IPS-11a (cell line): ENCODE results near the gene WDR46.

Source experiments
- H3K4me3 ChIP-seq: one replicate; pipeline ENCODE4 v1.5.1; 2013; ENCODE audit warnings: low read depth, low read length, control low read depth

WDR46 gene

DNA sequence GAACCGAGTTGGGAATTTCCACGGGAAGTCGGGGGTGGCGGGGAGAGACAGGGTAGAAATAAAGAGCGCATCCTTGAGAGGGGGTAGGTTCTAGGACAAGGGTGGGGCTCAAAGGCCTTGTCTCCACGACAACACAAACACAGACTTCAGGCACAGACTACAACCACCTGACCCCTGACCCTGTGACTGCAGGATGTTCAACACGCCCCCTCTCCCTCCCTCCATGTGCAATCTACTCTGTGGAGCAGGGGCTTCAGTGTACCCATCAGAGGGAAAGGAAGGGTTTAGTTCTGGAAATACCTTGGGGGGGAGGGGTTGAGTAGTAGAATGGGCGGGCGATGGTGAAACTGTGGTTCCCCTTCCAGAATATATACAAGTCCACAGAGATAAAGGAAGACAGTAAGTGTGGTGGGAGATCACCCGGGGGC lies 25.5 kb upstream of the WDR46 start:
- H3K4me3 ChIP-seq: peak overlapping the region; percentile 89

GRCh38 chr6:33313709-33314514 lies 24.9 kb upstream of the WDR46 start, which contains the start of gene TAPBP:
Gene TAPBP, minus strand, starts transcription at chr6:33314078. Its CDS starts 37 bp downstream, at chr6:33314041.
- peak within 1 kb of the TSS; percentile 89 for H3K4me3 ChIP-seq

DNA sequence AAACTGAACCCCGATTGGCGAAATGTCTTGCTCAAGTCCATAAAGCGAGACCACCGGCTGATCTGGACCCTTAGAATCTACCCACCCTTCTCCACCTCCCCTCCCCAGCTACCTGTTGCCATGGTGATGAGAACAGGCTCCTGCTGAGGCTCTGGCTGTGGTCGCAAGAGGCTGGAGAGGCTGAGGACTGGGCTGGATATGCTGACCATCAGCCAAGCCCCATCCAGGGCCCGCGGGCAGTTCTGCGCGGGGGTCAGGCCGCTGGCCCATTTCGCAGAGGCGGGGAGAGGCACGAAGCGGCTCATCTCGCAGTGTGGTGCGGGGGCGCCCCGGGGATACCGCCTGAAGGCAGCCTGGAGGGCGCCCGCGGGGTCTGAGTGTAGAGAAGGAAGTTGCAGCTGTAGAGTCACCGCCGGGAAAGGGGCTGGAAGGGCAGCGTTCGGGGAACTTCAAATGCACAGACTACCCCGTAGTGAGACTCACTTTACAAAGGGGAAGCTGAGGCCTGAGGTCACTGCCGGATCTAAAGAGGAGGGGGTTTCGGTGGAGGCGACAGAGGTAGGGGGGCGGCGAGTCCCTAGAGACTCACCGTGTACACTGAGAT lies 24.2 kb upstream of the WDR46 start:
- H3K4me3 ChIP-seq: peak overlapping the region; percentile 89

DNA sequence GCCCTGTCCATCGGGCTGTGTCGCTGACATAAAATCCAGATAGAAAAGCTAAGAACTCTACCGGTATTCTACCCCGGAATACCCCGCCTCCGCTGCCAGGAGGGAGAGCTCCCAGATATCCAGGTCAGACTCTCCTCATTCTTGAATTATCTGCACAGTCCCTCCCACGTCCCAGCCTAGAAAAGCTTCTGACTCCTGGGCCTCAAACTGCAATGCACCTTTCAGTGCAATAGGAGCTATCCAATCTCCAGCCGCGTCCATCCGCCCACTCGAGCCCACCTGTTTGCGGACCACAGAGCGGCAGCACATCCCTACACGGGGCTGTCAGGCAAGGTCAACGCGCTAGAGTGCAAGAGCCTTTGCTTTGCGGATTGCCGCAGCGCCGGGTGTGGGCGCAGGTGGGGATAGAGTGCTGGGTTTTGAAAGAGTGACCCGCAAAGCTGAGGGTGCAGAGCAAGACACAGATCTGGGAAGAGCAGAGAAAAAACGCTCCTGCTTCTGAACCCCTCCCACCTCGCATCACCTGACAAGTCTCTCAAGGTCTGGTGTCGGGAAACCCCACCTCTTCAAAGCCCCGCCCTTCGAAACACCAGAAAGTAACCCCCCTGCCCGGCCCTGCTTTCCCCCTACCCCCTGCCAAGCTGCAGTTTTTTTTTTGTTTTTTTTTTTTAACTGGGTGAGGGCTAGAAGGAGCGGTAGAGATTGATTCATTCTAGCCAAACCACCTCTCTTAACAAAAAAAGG lies 23.5 kb upstream of the WDR46 start:
- H3K4me3 ChIP-seq: peak overlapping the region; percentile 89

DNA sequence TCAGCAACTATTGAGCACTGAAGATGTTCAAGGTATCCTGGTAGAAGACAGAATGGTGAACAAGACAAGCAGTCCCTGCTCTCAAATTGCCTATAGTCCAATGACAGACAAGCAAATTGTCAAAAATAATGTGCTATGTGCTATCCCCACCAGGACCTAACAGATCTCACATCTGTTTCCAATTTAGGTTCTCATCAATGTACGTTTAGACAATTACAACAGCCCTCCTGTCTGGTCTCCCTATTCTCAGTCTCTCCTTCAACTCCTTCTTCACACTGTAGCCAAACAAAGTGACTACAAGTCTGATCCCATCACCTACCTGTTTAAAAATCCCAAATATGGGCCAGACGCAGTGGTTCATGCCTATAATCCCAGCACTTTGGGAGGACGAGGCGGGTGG lies 17.3 kb upstream of the WDR46 start:
- no peak overlapping the region for H3K4me3 ChIP-seq

DNA sequence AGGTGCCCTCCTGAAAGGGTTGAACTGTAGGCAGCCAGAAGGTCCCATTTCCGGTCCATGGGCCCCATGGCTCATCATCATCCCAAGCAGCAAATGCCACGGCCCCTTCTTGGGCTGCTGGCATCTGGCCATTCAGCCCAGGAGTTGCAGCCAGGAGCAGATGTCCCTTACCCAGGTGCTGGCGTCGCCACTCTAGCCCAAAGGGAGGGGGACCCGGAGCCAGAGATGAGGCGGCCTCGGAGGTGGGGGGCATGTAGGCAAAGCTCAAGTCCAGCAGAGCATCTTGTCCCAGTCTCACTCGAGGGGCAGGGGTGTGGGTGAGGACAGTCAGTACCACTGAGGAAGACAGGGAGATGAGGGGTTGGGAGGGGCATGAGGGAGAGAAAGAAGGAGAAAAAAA lies 16.0 kb upstream of the WDR46 start:
- no peak overlapping the region for H3K4me3 ChIP-seq

- H3K4me3 ChIP-seq: no peak overlapping the region
These were observed 15.2 kb upstream of the WDR46 start for GRCh38 chr6:33304216-33304615.

- H3K4me3 ChIP-seq: no peak overlapping the region
These were observed 12.8 kb upstream of the WDR46 start for GRCh38 chr6:33301877-33302276.

- peak overlapping the region; percentile 94 for H3K4me3 ChIP-seq
These were observed 10.4 kb upstream of the WDR46 start for GRCh38 chr6:33299237-33299944.

DNA sequence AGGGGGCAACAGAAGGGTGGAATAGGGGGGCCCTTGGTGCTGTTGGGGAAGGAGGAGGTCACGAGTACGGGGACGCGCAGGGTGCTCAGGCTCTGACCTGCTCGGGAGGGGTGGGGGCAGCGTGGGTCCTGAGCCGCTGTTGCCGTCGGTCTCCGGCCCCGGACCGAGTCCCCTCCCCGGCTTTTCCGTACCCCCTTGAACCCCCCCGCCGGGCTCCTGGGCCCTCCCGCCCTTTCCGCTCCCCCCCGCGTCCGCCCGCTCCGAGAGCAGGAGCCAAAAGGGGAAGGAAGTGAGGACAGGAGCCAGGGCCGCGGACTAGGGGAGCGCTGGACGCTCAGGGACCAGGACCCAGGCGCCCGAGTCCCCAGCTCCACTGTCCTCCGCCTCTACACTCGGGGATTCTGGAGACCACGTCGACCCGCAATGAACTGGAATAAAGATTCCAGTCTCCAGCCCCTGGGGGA lies 9.8 kb upstream of the WDR46 start, which contains the start of gene RGL2:
Gene RGL2, minus strand, starts transcription at position 170 of the 464 bp plus-strand sequence. CDS start 332 bp downstream, outside the sequence.
- peak within 1 kb of the TSS; percentile 94 for H3K4me3 ChIP-seq

DNA sequence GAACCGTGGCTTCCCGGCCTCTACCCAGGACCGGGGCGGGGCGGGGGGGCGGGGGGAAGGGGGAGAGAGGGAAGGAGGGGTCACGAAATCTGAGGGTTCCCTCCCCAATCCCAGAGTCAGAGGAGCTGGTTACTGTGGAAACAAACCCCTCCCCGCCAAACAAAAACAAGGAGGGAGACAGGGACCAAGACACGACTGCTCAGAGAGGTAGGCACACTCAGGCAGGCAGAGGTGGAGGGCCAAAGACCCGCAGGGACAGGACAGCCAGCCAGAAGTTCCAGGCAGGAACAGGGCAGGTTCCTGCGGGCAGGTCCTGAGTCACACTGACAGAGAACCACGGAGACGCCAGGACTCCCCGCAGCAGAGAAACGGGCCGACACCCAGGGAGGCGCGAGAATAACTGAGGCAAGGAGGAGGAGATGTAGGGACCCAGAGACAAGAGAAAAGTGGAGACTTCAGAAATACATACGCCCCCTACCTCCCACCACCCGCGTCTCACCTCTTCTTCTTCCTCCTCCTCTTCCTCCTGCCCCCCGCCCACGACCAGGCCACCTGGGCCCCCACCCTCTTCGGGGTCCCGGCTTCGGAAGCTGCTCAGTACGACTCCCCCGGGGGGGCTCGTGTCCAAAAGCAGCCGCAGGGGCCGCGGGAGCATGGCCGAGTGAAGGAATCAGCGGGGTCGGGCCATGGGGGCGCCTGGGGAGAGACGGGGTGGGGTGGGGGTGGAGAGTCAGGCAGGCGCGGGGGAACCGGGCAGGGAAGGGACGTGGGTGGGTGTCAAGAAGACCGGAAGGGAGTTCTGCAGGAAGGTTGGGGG lies 9.1 kb upstream of the WDR46 start:
- H3K4me3 ChIP-seq: peak overlapping the region; percentile 94

GRCh38 chr6:33297406-33297955 lies 8.4 kb upstream of the WDR46 start:
- peak overlapping the region; percentile 55 for H3K4me3 ChIP-seq

DNA sequence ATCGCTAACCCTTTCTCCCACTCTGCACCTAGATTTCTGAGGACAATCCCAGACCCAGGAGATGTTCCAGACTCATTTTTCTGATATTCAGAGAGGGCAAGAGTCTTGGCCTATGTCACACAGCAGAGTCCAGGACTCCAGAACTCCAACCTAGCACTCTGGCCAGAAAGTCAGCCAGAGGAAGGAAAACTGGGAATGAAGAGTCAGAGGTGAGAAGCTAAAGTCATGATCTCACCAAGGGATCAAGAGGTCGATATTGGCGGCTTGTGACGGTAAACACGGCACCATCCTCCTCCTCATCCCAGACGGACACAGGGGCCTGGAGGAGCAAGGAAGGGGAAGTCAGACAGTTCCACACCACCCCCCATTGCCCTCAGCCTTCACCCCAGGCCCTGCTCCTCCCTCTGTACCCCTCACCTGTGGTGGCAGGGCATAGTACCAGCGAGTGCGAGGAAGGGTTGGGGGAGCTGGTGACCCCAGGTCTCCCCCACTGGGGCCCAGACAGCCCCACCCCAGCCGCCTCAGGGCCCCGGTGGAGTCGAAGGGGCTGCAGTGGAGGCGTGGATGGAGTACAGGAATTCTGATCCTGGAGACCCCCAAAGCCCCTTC lies 7.9 kb upstream of the WDR46 start:
- H3K4me3 ChIP-seq: peak overlapping the region; percentile 55

GRCh38 chr6:33295621-33296369 lies 6.8 kb upstream of the WDR46 start:
- H3K4me3 ChIP-seq: no peak overlapping the region

DNA sequence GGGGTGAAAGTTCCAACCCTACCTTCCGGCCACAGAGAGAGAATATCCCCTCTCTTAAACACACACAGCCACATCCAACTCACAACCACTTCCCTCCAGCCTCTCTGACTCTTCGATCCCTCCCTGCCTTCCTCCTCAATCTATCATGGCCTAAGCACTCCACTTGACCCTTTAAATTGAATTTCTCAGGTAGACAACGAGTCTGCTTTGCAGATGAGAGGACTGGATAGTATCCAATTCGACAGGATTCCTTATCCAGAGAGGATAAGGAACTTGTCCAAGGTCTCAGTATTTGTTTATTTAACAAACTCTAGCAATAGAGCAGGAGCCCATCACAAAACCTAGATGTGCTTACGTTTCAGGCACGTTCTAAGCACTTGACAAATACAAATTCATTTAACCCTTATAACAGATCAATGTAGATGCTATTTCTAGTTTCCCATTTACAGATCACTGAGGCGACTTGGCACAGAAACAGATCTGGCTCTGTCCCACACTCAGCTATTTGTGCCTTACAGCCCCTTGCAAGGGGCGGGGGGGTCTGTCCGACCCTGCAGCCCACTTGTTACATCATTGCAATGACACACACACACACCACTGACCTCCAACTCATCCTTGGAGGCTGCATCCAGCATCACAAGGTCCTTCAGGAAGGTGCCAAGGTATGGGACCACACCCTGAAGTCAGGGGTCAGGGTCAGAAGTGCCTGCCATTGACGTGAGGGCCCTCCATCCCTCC lies 5.2 kb upstream of the WDR46 start:
- no peak overlapping the region for H3K4me3 ChIP-seq

GRCh38 chr6:33292996-33293682 lies 4.1 kb upstream of the WDR46 start:
- no peak overlapping the region for H3K4me3 ChIP-seq

- H3K4me3 ChIP-seq: peak overlapping the region; percentile 96
These were observed 1.4 kb upstream of the WDR46 start for GRCh38 chr6:33290459-33290858.
